Body of pancreas (tissue), 4 donors: Measurements from ENCODE around the gene DNAH7. TPM values are rescaled to one million over a fixed set of nuclear protein-coding genes. Genes with fewer than 3 reads are reported as not detected.

ENCODE experiments used
- ATAC-seq: fragments of 150-250 bp; one replicate; pipeline ENCODE4 v1.9.1; 2016
- DNase-seq, 4 donors: peaks; one replicate each; pipeline ENCODE4 v3.0.0-alpha.2; 2019
- H3K27ac ChIP-seq, 4 donors: fragments of 200-600 bp; sonication (generic); 1 replicate in 3 of 4; 2 replicates in 1 of 4; pipeline versions ENCODE4 v1.5.1 to v1.6.1; 2016 to 2019; ENCODE audit warnings: mild to moderate bottlenecking in 1 of 4, mixed read lengths in 1 of 4, moderate library complexity in 1 of 4
- H3K27me3 ChIP-seq, 2 donors: fragments of 200-600 bp; sonication (generic); one replicate each; pipeline ENCODE4 v1.6.0; 2016; ENCODE audit warnings: mild to moderate bottlenecking in 1 of 2
- H3K36me3 ChIP-seq, 2 donors: fragments of 200-600 bp; sonication (generic); replicated peaks in 1 of 2; 2 replicates each; pipeline ENCODE4 v1.5.1; 2016; ENCODE audit warnings: low read depth in 2 of 2; ENCODE audit not compliant: insufficient read depth in 1 of 2
- H3K4me1 ChIP-seq: fragments of 200-600 bp; sonication (generic); one replicate; pipeline ENCODE4 v1.6.0; 2016
- H3K4me3 ChIP-seq, 2 donors: fragments of 200-600 bp; sonication (generic); 1 replicate in 1 of 2; 2 replicates in 1 of 2; pipeline ENCODE4 v1.5.1; 2016 to 2019
- H3K9me3 ChIP-seq, 3 donors: fragments of 200-600 bp; sonication (generic); 1 replicate in 2 of 3; 2 replicates in 1 of 3; pipeline ENCODE4 v1.5.1; 2016
- POLR2A ChIP-seq, 3 donors: fragments of 450-650 bp; IDR thresholded peaks; one replicate each; pipeline ENCODE4 v1.6.1; 2016; ENCODE audit warnings: antibody characterized with exemption in 3 of 3, mild to moderate bottlenecking in 2 of 3
- WGBS, 2 donors: methylation state at CpG; one replicate each; pipeline ENCODE4 v1.1.5; 2017; 5-methylcytosine and 5-hydroxymethylcytosine counted together
- intact Hi-C: fragments of 100-400 bp; cut with DNase I; formaldehyde crosslinking; loops from one replicate; pipeline ENCODE4 v1.15.1; 2023
- total RNA-seq, 2 donors: library from RNA; depleted of rRNA; stranded (reverse); fragments of >200 nt; gene quantifications; one replicate each; pipeline ENCODE4 v1.1.0, GENCODE V29; 2016
- TF ChIP-seq, protein P1 (sequence below), 7 experiments: fragments of 450-650 bp in 4 of 7; fragments of 200-600 bp in 3 of 7; sonication (generic) in 3 of 7; IDR thresholded peaks; one replicate each; pipeline ENCODE4 v1.5.1; 2016 to 2019; ENCODE audit warnings: antibody characterized with exemption in 7 of 7

Gene DNAH7
- total RNA-seq, 2 donors from 2014 or later, result 7.8 to 11.2 TPM

DNA sequence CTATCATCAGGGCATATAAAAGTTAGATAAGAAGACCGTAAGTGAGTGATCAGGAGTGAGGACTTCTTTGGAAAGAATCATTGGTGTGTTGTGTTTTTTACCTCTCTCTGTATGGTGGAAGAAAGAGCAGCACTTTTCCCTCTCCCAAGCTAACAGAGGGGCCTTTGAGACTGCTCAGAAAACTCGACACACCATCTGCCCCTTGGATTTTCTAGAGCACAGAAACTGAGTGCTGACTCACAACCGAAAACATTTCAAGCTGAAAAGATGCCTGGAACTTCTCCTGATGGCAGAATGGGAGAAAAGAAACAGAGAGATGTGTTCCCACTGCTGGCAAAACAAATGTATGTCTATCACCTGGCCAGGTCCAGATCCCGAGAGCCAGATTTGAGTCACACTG is 156.6 kb downstream of the DNAH7 start:
- no peak for DNase-seq
- intact Hi-C loops, result no loop called here
- TF ChIP-seq, protein P1, sequence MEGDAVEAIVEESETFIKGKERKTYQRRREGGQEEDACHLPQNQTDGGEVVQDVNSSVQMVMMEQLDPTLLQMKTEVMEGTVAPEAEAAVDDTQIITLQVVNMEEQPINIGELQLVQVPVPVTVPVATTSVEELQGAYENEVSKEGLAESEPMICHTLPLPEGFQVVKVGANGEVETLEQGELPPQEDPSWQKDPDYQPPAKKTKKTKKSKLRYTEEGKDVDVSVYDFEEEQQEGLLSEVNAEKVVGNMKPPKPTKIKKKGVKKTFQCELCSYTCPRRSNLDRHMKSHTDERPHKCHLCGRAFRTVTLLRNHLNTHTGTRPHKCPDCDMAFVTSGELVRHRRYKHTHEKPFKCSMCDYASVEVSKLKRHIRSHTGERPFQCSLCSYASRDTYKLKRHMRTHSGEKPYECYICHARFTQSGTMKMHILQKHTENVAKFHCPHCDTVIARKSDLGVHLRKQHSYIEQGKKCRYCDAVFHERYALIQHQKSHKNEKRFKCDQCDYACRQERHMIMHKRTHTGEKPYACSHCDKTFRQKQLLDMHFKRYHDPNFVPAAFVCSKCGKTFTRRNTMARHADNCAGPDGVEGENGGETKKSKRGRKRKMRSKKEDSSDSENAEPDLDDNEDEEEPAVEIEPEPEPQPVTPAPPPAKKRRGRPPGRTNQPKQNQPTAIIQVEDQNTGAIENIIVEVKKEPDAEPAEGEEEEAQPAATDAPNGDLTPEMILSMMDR (IDR thresholded peaks at IDR 0.05), result no peak
- TF ChIP-seq POLR2A (IDR thresholded peaks at IDR 0.05), result no peak
- no peaks in the 10 kb centered on the region for H3K27me3 ChIP-seq
- H3K4me3 ChIP-seq, result no peak overlapping the region
- no peak overlapping the region for H3K27ac ChIP-seq
- 81 to 86% methylated on average over 4 of the region's 4 CpGs for WGBS, 2 donors
- H3K36me3 ChIP-seq, result no peaks in the 10 kb centered on the region
- no peak for ATAC-seq
- no peaks in the 10 kb centered on the region for H3K9me3 ChIP-seq
- H3K4me1 ChIP-seq, result no peaks in the 10 kb centered on the region

DNA sequence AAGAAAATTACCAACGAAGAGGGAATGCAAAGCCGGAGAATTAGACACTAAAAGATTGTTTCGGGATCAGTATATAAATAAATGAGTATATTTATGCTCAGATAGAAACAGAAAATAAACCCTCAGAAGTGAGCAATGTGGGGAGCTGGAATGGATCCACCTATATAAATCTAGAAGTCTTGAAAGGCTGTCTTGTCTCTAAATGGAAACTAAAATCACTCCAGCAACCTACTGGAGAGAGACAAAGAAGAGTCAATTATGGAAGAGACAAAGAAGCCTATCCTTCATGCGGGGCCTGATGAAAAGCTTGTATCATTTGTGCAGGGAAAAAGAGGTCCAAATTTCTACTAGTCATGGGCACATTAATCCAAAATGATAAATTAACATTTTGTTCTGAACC is 158.1 kb downstream of the DNAH7 start:
- Histone ChIP-seq H3K36me3 (no peaks in the 10 kb centered on the region), H3K4me3 (no peak overlapping the region), H3K27me3 (no peaks in the 10 kb centered on the region), H3K4me1 (no peaks in the 10 kb centered on the region), H3K27ac (no peak overlapping the region), H3K9me3 (no peaks in the 10 kb centered on the region)
- 84 to 86% methylated on average over 4 of the region's 4 CpGs for WGBS, 2 donors
- no peak for TF ChIP-seq POLR2A (IDR thresholded peaks at IDR 0.05)
- TF ChIP-seq, protein P1 (IDR thresholded peaks at IDR 0.05), result no peak
- intact Hi-C loops, result no loop called here
- DNase-seq (no peak), ATAC-seq (no peak)

DNA sequence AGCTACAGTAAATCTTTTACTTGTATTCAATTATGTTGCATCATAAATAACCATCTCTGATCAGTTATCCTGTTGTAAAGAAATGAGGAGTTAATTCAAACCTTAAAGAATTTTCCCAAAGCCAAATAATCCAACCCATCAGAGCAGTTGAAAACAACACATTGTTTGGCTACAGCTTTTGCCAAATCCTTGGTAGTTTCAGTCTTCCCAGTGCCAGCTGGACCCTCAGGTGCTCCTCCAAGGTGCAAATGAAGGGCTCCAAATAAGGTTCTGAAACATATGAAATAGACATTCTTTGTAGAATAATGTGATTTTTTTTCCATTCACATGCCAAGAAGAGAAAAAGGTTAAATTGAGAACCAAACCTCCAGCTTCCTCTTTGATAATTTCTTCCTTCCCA is 158.7 kb downstream of the DNAH7 start:
- no peaks in the 10 kb centered on the region for H3K27me3 ChIP-seq
- H3K27ac ChIP-seq, result no peak overlapping the region
- DNase-seq (no peak), ATAC-seq (no peak)
- TF ChIP-seq, protein P1 (IDR thresholded peaks at IDR 0.05), result no peak
- TF ChIP-seq POLR2A (IDR thresholded peaks at IDR 0.05), result no peak
- no peaks in the 10 kb centered on the region for H3K4me1 ChIP-seq
- H3K9me3 ChIP-seq, result no peaks in the 10 kb centered on the region
- H3K4me3 ChIP-seq, result no peak overlapping the region
- intact Hi-C loops, result no loop called here
- H3K36me3 ChIP-seq, result no peaks in the 10 kb centered on the region

DNA sequence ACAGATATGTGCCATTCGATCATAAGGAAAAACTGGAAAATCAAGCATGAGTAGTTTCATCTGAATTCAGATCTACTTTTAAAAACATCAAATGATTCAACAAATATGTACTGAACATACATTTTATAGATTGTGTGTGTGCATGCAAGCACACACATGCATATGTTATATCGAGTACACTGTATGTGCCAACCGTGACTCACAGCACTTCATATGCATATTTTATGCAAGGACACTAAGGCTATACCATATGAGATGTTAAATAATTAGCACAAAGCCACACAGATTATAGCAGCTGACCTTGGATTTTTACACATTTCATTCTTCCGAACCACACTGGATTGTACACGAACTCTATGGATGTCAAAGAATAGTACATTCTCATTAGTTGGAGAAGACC is 161.2 kb downstream of the DNAH7 start:
- Histone ChIP-seq H3K27ac (no peak overlapping the region), H3K36me3 (no peaks in the 10 kb centered on the region), H3K4me3 (no peak overlapping the region), H3K27me3 (no peaks in the 10 kb centered on the region), H3K9me3 (no peaks in the 10 kb centered on the region), H3K4me1 (no peaks in the 10 kb centered on the region)
- no peak for DNase-seq
- intact Hi-C loops, result no loop called here
- WGBS, 2 donors, result 92 to 94% methylated on average over 5 of the region's 5 CpGs
- TF ChIP-seq, protein P1 (IDR thresholded peaks at IDR 0.05), result no peak
- TF ChIP-seq POLR2A (IDR thresholded peaks at IDR 0.05), result no peak
- no peak for ATAC-seq

DNA sequence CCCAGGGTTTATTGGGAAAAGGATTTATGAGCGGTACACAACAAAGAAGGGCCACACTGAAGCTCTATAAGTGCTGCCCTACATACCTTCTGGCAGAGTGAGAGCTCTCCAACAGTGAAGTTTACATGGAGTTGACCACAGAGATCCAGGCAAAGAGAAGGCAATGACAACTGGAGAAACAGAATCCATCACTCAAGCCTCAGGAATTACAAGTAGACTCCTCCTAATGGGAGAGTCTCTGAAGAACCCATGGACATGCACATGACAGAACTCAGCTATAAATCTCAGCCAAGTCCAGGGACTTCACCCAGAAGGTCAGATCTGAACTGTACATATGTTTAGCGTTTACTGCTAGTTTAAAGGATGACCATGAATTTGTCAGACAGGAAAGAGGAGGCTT is 164.7 kb downstream of the DNAH7 start:
- no peak for DNase-seq
- Histone ChIP-seq H3K27ac (no peak overlapping the region), H3K27me3 (no peaks in the 10 kb centered on the region), H3K4me1 (no peaks in the 10 kb centered on the region), H3K4me3 (no peak overlapping the region), H3K36me3 (no peaks in the 10 kb centered on the region), H3K9me3 (no peaks in the 10 kb centered on the region)
- no peak for TF ChIP-seq POLR2A (IDR thresholded peaks at IDR 0.05)
- TF ChIP-seq, protein P1 (IDR thresholded peaks at IDR 0.05), result no peak
- intact Hi-C loops, result no loop called here
- WGBS, 2 donors, result 84 to 88% methylated on average over 2 of the region's 2 CpGs
- ATAC-seq, result no peak
